NCI-H1930 (cell line): ENCODE measurements around the gene AANAT.

ENCODE experiments used
- DNase-seq, 2 experiments: peaks; one replicate each; lab custom pipeline; 2025; lab: John Stamatoyannopoulos, UW

The AANAT gene

GRCh38 chr17:76467366-76467765 is at the start of gene AANAT:
AANAT (plus strand) TSS chr17:76467603; CDS start chr17:76468747, 1,144 bp downstream.
- no peak for DNase-seq

- DNase-seq = no peak
These were observed 47.7 kb upstream of the AANAT start for GRCh38 chr17:76419576-76420260.

DNA sequence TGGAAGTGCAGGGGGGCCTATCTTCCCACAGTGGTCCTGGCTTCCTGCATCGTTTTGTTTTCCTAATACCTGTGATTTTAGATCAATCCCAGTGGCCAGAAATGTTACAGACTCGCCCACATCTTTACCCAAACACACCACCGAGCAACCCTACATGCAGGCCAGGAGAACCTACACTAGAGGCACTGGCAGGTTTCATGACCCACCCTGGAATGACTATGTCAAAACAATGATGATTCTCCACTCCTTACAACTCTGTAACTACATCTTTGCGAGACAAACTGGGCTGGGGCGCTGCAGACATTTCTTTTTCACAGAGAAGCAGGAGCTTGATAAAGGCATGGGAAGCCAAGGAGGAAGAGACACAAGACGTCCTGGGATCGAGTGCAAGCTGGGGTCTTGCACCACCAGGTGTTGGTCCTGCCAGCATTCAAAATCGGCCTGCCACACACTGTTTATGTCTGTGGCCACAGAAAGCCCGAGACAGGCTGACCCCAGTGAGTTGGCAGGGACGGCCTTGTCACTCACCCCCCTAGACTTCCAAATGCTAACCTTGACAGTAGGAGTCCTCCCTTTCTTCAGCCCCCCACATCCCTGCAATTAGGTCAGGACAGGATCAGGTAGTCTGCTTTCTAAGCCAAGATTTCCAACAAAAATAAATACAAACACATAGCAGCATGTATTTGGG is 46.9 kb upstream of the AANAT start:
- no peak for DNase-seq

DNA sequence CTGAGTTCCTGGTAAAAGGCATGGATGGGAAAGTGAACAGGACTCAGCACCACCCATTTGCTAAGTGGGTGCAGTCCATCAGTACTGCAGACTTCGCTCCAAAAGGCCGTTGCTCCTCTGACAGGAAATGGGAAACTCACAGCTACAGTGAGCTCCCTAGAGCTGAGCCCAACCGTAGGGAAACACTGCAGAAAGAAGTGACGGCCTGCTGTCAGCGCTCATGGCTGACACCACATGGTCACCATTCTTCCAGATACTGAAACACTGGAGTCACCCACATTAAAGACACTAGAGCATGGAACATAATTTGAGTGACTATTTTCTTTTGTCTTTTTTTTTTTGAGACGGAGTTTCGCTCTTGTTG is 46.4 kb upstream of the AANAT start:
- no peak for DNase-seq

GRCh38 chr17:76422406-76422805 is 45.0 kb upstream of the AANAT start:
- no peak for DNase-seq

- no peak for DNase-seq
These were observed 44.5 kb upstream of the AANAT start for GRCh38 chr17:76422860-76423259.

DNA sequence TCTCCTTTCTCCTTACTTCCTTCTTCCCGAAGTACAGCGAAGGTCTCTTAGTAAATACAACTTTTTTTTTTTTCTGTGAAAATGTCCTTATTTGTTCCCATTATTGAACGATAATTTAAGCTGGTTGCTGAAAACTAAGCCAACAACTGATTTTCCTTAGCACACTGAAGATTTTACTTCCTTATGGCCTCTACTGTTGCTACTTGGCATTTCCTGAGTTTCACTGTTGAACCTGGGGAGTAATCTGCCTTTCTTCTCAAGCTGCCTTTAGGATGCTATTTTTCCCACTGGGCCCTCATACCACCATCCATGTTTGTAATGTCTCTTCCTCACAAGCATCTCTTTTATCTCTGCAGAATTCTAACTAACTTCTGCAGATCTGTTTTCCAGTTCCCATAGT is 40.5 kb upstream of the AANAT start:
- no peak for DNase-seq

- no peak for DNase-seq
These were observed 39.7 kb upstream of the AANAT start for GRCh38 chr17:76427501-76428231.

GRCh38 chr17:76428511-76428910 is 38.9 kb upstream of the AANAT start:
- DNase-seq = no peak

DNA sequence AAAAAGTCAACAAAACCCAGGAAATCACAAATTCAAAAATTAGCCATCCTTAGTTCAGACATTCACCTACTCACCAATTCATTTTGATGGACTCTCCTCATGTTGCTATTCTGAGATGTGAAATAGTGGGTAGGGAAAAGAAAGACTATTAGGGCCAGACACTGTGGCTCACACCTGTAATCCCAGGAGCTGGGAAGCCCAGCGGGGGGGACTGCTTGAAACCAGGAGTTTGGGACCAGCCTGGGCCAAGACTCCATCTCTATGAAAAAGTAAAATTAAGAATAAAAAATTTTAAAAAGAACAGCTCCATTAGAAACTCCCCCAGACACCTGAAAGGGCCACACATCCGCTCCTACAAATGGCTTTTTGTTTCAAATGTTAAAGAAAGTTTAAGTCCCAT is 35.9 kb upstream of the AANAT start:
- DNase-seq = no peak

- DNase-seq = no peak
These were observed 35.4 kb upstream of the AANAT start for GRCh38 chr17:76432004-76432403.

DNA sequence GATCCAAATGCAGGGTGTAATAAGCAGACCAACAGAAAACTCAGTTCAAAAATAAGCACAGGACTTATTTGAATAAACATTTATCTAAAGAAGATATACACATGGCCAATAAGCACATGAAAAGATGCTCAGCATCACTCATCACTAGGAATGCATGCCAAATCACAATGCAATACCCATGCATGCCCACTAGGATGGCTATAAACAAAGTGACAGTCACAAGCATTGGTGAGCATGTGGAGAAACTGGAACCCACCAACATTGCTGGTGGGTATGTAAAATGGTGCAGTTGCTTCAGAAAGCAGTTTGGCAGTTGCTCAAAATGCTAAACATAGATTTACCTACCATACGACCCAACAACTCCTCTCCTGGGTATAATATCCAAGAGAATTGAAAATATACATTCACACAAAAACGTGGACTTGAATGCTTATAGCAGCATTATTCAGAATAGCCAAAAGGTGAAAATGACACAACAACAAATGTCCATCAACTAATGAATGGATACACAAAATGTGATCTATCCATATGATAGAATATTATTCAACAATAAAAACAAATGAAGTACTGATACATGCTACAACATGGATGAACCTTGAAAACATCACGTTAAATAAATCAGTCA is 34.6 kb upstream of the AANAT start:
- DNase-seq = no peak

GRCh38 chr17:76433693-76434092 is 33.7 kb upstream of the AANAT start:
- no peak for DNase-seq

GRCh38 chr17:76434870-76435269 is 32.5 kb upstream of the AANAT start:
- no peak for DNase-seq

- no peak for DNase-seq
These were observed 31.7 kb upstream of the AANAT start for GRCh38 chr17:76435751-76436150.

DNA sequence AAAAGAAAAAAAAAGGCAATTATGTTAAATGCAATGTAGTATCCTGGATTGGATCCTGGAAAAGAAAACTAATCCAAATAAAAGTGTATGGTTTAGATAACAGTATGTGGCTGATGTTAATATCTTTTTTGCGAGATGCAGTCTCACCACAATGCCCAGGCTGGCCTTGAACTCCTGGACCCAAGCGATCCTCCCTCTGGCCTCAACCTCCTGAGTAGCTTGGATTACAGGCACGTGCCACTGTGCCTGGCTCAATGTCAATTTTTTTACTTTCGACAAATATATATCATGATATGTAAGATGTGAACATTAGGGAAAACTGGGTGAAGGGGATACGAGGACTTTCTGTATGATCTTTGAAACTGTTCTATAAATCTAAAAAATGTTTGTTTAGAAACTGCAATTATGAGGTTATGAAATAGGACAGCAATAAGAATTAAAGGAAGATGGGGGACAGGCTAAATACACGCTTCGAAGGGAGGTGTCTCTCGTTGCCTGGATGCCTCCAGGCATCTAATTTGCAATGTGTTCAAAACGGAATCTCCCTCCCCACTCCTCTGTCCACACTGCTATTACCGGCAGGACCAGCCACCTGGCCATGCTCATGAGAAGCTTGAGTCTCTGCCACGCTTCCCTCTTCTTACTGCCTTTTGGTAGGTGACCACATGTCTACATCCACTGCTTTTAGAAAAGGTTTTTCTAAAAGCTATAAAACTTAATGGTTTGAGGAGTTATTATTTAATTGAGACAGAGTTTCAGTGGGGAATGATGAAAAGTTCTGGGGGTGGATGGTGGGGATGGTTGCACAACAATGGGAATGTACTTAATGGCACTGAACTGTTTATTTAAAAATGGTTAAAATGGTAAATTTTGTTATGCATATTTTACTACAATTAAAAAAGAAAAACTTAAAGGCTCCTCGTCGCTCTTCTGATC is 29.7 kb upstream of the AANAT start:
- DNase-seq = no peak

- no peak for DNase-seq
These were observed 28.5 kb upstream of the AANAT start for GRCh38 chr17:76438906-76439305.

DNA sequence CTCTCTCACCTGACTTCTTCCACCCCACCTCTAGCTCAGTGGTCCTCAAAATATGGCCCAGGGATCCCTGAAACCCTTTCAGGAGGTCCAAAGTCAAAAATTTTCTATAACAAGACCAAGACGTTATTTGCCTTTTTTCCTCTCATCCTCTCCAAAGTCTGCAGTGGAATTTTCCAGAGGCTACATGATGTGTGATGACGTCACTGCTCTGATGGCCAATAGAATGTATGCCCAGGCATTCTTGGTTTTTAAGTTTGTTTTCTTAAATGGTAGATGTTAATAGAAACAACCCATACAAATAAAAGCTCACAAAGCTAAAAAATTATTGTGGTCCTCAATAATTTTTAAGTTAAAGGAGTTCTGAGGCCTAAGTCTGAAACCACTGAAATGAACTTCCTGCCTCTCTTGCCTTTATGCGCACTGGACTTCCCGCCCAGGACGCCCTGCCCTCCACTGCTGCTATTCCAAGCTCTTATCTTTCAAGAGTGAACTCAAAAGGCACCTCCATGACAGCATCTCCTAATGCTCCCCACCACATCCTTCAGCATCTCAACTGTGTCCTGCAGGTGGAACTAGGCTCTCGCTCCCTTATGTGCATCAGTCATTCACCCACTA is 28.0 kb upstream of the AANAT start:
- no peak for DNase-seq

DNA sequence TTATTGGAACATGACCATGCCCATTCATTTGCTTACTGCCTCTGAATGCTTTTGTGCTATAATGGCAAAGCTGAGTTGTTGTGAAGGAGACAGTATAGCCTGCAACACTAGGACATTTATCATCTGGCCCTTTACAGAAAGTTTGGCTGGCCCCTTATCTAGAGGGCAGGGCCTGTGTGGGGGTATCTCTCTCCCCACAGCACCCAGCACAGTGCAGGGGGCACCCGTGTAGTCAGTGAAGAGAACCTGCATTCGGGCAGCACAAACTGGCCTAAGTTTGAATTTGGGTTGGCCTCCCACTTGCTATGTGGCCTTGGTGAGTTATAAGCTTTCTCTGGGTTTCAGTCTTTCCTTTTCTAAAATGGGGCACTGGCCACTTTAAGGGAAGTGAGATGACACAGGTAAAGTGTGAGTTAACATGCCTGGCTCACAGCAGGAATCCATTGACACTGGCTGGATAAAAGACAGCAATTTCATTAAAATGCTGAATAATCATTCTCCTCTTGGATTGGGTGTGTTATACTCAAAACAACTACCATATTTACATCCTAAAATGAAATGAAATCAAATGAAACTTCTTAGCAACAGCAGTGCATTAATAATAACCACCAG is 26.5 kb upstream of the AANAT start:
- DNase-seq = no peak

DNA sequence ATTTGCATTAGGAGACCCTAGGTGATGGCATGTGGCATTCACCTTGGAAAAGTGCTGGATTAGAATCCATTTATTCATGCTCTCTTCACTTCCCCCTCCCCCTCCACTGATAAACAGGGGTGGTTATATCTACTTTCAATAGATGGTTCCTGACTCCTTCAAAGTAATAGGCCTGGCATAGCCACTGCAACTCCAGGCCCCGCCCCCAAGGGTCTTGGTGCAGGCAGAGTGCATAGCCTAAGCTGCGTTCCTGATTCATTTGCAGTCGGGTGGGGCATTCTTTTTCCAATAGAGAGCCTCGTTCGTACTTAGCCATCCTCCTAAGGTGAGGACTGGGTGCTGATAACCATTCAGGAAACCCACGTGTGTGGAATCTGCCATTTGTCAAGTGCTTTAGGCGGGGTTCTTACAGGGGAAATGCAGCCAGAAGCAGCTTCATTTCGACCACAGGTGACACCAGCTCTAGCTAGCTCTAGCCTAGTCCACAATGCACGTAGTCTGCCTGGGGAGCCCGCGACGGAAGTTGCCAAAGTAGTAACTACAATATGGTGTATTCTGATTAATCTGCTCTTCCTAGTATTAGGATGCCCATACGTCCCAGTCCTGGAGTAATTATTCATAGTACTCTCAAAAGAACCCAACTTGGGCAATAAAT is 25.6 kb upstream of the AANAT start:
- DNase-seq = no peak
